Amygdala (tissue), 56 donors: ENCODE results near the gene DISP3.

Experiments
- DNase-seq, 56 donors: peaks; one replicate each; lab custom pipeline; 2025; lab: John Stamatoyannopoulos, UW

DISP3 gene

GRCh38 chr1:11507309-11507708 lies 28.4 kb downstream of the DISP3 start:
- no peak for DNase-seq

- DNase-seq, result no peak
Observed at GRCh38 chr1:11513681-11514080, 34.7 kb downstream of the DISP3 start.

GRCh38 chr1:11514366-11514765 lies 35.4 kb downstream of the DISP3 start:
- no peak for DNase-seq

GRCh38 chr1:11515368-11516300 lies 36.7 kb downstream of the DISP3 start:
- DNase-seq, result no peak

GRCh38 chr1:11516961-11517635 lies 38.1 kb downstream of the DISP3 start:
- DNase-seq, result no peak

GRCh38 chr1:11518016-11518701 lies 39.2 kb downstream of the DISP3 start:
- no peak for DNase-seq

- DNase-seq, result no peak
Observed at GRCh38 chr1:11518791-11519628, 40.1 kb downstream of the DISP3 start.

- no peak for DNase-seq
Observed at GRCh38 chr1:11519629-11520031, 40.7 kb downstream of the DISP3 start.

GRCh38 chr1:11520531-11521233 lies 41.7 kb downstream of the DISP3 start:
- no peak for DNase-seq

- DNase-seq, result no peak
Observed at GRCh38 chr1:11521582-11522399, 42.8 kb downstream of the DISP3 start.

GRCh38 chr1:11522400-11523235 lies 43.7 kb downstream of the DISP3 start:
- peak in 1 of 56 donors; percentile 37 for DNase-seq

GRCh38 chr1:11523261-11523660 lies 44.3 kb downstream of the DISP3 start:
- DNase-seq, result no peak

GRCh38 chr1:11523746-11524464 lies 45.0 kb downstream of the DISP3 start:
- no peak for DNase-seq

- no peak for DNase-seq
Observed at GRCh38 chr1:11524465-11525150, 45.7 kb downstream of the DISP3 start.

- DNase-seq, result no peak
Observed at GRCh38 chr1:11525151-11525505, 46.2 kb downstream of the DISP3 start.

GRCh38 chr1:11525516-11525915 lies 46.6 kb downstream of the DISP3 start:
- no peak for DNase-seq
